Measurements from ENCODE around the gene PLP1.
"Not testable (repeated sequence)": the region's sequence is repeated elsewhere in the genome, so short reads cannot be mapped to it uniquely, and the experiment has no call there.

Gene PLP1

GRCh38 chrX:103776546-103776945, at the start of gene PLP1:
PLP1 (plus strand) TSS chrX:103776840; CDS start chrX:103776996, 156 bp downstream.
- no peak for FAIRE-seq

GRCh38 chrX:103727115-103727514, 49.5 kb upstream of the PLP1 start:
- no peak for FAIRE-seq

More at GRCh38 chrX:103776546-103776945, at the start of gene PLP1:
- DNase-seq (ENCODE audit: low spot score), result no peak

GRCh38 chrX:103729015-103729414, 47.6 kb upstream of the PLP1 start:
- DNase-seq (ENCODE audit: low spot score), result no peak
- FAIRE-seq, result no peak

More at GRCh38 chrX:103727115-103727514, 49.5 kb upstream of the PLP1 start:
- DNase-seq (ENCODE audit: low spot score), result no peak

GRCh38 chrX:103730147-103730795, 46.4 kb upstream of the PLP1 start:
- FAIRE-seq (no peak), DNase-seq (ENCODE audit: low spot score) (no peak)

GRCh38 chrX:103730796-103731493, 45.7 kb upstream of the PLP1 start:
- DNase-seq (ENCODE audit: low spot score) (peak; percentile 10), FAIRE-seq (no peak)

- DNase-seq (ENCODE audit: low spot score) (no peak), FAIRE-seq (no peak)
Measured at GRCh38 chrX:103733017-103733416, 43.6 kb upstream of the PLP1 start.

- no peak for FAIRE-seq
- DNase-seq (ENCODE audit: low spot score), result no peak
Measured at GRCh38 chrX:103734125-103734760, 42.4 kb upstream of the PLP1 start.

- DNase-seq (ENCODE audit: low spot score) (no peak), FAIRE-seq (no peak)
Measured at GRCh38 chrX:103737696-103738095, 38.9 kb upstream of the PLP1 start.

GRCh38 chrX:103739421-103739820, 37.2 kb upstream of the PLP1 start:
- DNase-seq (ENCODE audit: low spot score), result no peak
- no peak for FAIRE-seq

- no peak for FAIRE-seq
Measured at GRCh38 chrX:103741879-103742278, 34.8 kb upstream of the PLP1 start.

GRCh38 chrX:103742339-103742738, 34.3 kb upstream of the PLP1 start:
- FAIRE-seq, result no peak

More at GRCh38 chrX:103741879-103742278, 34.8 kb upstream of the PLP1 start:
- no peak for DNase-seq (ENCODE audit: low spot score)

GRCh38 chrX:103747163-103747562, 29.5 kb upstream of the PLP1 start:
- DNase-seq (ENCODE audit: low spot score) (no peak), FAIRE-seq (no peak)

More at GRCh38 chrX:103742339-103742738, 34.3 kb upstream of the PLP1 start:
- DNase-seq (ENCODE audit: low spot score), result no peak

GRCh38 chrX:103754401-103754800, 22.2 kb upstream of the PLP1 start:
- DNase-seq (ENCODE audit: low spot score) (no peak), FAIRE-seq (no peak)

- DNase-seq (ENCODE audit: low spot score), result no peak
- FAIRE-seq, result no peak
Measured at GRCh38 chrX:103756736-103757135, 19.9 kb upstream of the PLP1 start.

- no peak for FAIRE-seq
Measured at GRCh38 chrX:103758555-103758954, 18.1 kb upstream of the PLP1 start.

GRCh38 chrX:103763541-103763940, 13.1 kb upstream of the PLP1 start:
- not testable (repeated sequence) for FAIRE-seq; DNase-seq (ENCODE audit: low spot score)

More at GRCh38 chrX:103758555-103758954, 18.1 kb upstream of the PLP1 start:
- no peak for DNase-seq (ENCODE audit: low spot score)

GRCh38 chrX:103766813-103767555, 9.7 kb upstream of the PLP1 start:
- not testable (repeated sequence) for FAIRE-seq; DNase-seq (ENCODE audit: low spot score)

GRCh38 chrX:103773445-103773844, 3.2 kb upstream of the PLP1 start:
- DNase-seq (ENCODE audit: low spot score), result no peak
- no peak for FAIRE-seq

- DNase-seq (ENCODE audit: low spot score) (peak; percentile 2), FAIRE-seq (no peak)
Measured at GRCh38 chrX:103774070-103774642, 2.5 kb upstream of the PLP1 start.

GRCh38 chrX:103779141-103779789, 2.6 kb downstream of the PLP1 start:
- FAIRE-seq, result no peak
- peak; percentile 3 for DNase-seq (ENCODE audit: low spot score)
